MM.1S (cell line): Measurements from ENCODE around the gene CDT1.
A peak's percentile ranks its signal among the peaks of the same experiment; 100 is the strongest.

Experiments used
- DNase-seq: peaks from one replicate; pipeline ENCODE4 v3.0.0-alpha.2; 2015
- H2AFZ ChIP-seq: fragments of 300-600 bp; sonication (generic); 2 replicates; pipeline ENCODE4 v1.6.0; 2016; ENCODE audit warnings: antibody characterized with exemption, low read length
- H3F3A ChIP-seq: fragments of 300-600 bp; sonication (generic); 2 replicates; pipeline ENCODE4 v1.6.1; 2016; ENCODE audit warnings: mild to moderate bottlenecking, antibody characterized with exemption, low read length, moderate library complexity, mixed read lengths; ENCODE audit not compliant: insufficient read depth
- H3K27ac ChIP-seq: fragments of 300-600 bp; sonication (generic); 2 replicates; pipeline ENCODE4 v1.5.1; 2016; ENCODE audit warnings: mild to moderate bottlenecking, low read length
- H3K27me3 ChIP-seq: fragments of 300-600 bp; sonication (generic); replicated peaks from 2 replicates; pipeline ENCODE4 v1.6.0; 2016; ENCODE audit warnings: low read length; ENCODE audit not compliant: insufficient read depth
- H3K36me3 ChIP-seq: fragments of 300-600 bp; sonication (generic); replicated peaks from 2 replicates; pipeline ENCODE4 v1.6.1; 2016; ENCODE audit warnings: mild to moderate bottlenecking, low read length, mixed read lengths; ENCODE audit not compliant: insufficient read depth
- H3K4me1 ChIP-seq: fragments of 300-600 bp; sonication (generic); 2 replicates; pipeline ENCODE4 v1.6.1; 2016; ENCODE audit warnings: low read length, mixed read lengths
- H3K4me2 ChIP-seq: fragments of 300-600 bp; sonication (generic); 2 replicates; pipeline ENCODE4 v1.6.0; 2016; ENCODE audit warnings: low read depth, low read length
- H3K4me3 ChIP-seq: fragments of 300-600 bp; sonication (generic); 2 replicates; pipeline ENCODE4 v1.5.1; 2016; ENCODE audit warnings: low read length, mixed read lengths
- H3K79me2 ChIP-seq: fragments of 300-600 bp; sonication (generic); 2 replicates; pipeline ENCODE4 v1.6.1; 2016; ENCODE audit warnings: mixed run types, low read length, mixed read lengths
- H3K9ac ChIP-seq: fragments of 300-600 bp; sonication (generic); 2 replicates; pipeline ENCODE4 v1.6.1; 2016; ENCODE audit warnings: low read length, mixed read lengths
- H3K9me2 ChIP-seq: fragments of 300-600 bp; sonication (generic); replicated peaks from 2 replicates; pipeline ENCODE4 v1.6.1; 2016; ENCODE audit warnings: mild to moderate bottlenecking, low read length, mixed read lengths; ENCODE audit not compliant: insufficient read depth
- H3K9me3 ChIP-seq: fragments of 300-600 bp; sonication (generic); replicated peaks from 2 replicates; pipeline ENCODE4 v1.6.1; 2016; ENCODE audit warnings: mild to moderate bottlenecking, low read length, mixed read lengths; ENCODE audit not compliant: insufficient read depth
- H4K20me1 ChIP-seq: fragments of 300-600 bp; sonication (generic); 2 replicates; pipeline ENCODE4 v1.6.1; 2016; ENCODE audit warnings: mild to moderate bottlenecking, low read length, moderate library complexity, mixed read lengths; ENCODE audit not compliant: insufficient read depth
- CTCF ChIP-seq: fragments of 300-600 bp; sonication (generic); IDR thresholded peaks from 2 replicates; pipeline ENCODE4 v1.5.1; 2016; ENCODE audit warnings: antibody characterized with exemption, low read length, mixed read lengths
- EZH2 ChIP-seq: fragments of 300-600 bp; sonication (generic); optimal IDR thresholded peaks from 2 replicates; pipeline ENCODE3; 2017; ENCODE audit warnings: low read depth, mild to moderate bottlenecking, antibody characterized with exemption, low read length, mixed read lengths
- EZH2phosphoT487 ChIP-seq: fragments of 300-600 bp; sonication (generic); IDR thresholded peaks from 2 replicates; pipeline ENCODE4 v1.6.1; 2018; ENCODE audit warnings: antibody characterized with exemption, low read length

Gene CDT1

GRCh38 chr16:88782454-88783390 is 20.9 kb upstream of the CDT1 start:
- Histone ChIP-seq H3K27ac (peak overlapping the region; percentile 88; the same call in 1 of the 2 replicates), H3K4me1 (peaks cover 16% of the 10 kb centered on the region; the same call in 1 of the 2 replicates), H3K79me2 (peaks cover 70% of the 10 kb centered on the region), H3K27me3 (no peaks in the 10 kb centered on the region), H3K4me2 (peak overlapping the region; percentile 89), H3K9me2 (no peaks in the 10 kb centered on the region), H3K4me3 (peak overlapping the region; percentile 77), H2AFZ (no peak overlapping the region), H3K9me3 (no peaks in the 10 kb centered on the region), H3K36me3 (no peaks in the 10 kb centered on the region), H3K9ac (peak overlapping the region; percentile 77), H4K20me1 (no peaks in the 10 kb centered on the region), H3F3A (peaks cover 21% of the 10 kb centered on the region)
- no peak for DNase-seq
- TF ChIP-seq EZH2 (no peak), EZH2phosphoT487 (no peak), CTCF (no peak)

GRCh38 chr16:88783391-88784073 is 20.1 kb upstream of the CDT1 start:
- Histone ChIP-seq H3K9me2 (no peaks in the 10 kb centered on the region), H3K9ac (peak overlapping the region; percentile 77), H3K4me3 (peak overlapping the region; percentile 77), H3K36me3 (no peaks in the 10 kb centered on the region), H2AFZ (no peak overlapping the region), H3K79me2 (peaks cover 62% of the 10 kb centered on the region), H3K4me1 (peaks cover 16% of the 10 kb centered on the region; the same call in 1 of the 2 replicates), H3K27me3 (no peaks in the 10 kb centered on the region), H3F3A (peaks cover 21% of the 10 kb centered on the region), H3K4me2 (peak overlapping the region; percentile 89), H3K9me3 (no peaks in the 10 kb centered on the region), H3K27ac (peak overlapping the region; percentile 88), H4K20me1 (no peaks in the 10 kb centered on the region)
- TF ChIP-seq CTCF: no peak
- no peak for TF ChIP-seq EZH2phosphoT487
- TF ChIP-seq EZH2: no peak
- DNase-seq: peak; percentile 7

- no peaks in the 10 kb centered on the region for H3K9me2 ChIP-seq
- H3K4me2 ChIP-seq: peak overlapping the region; percentile 89
- no peak overlapping the region for H2AFZ ChIP-seq
- DNase-seq: peak; percentile 35
- H3K79me2 ChIP-seq: peaks cover 54% of the 10 kb centered on the region
- peak overlapping the region; percentile 77 for H3K9ac ChIP-seq
- no peaks in the 10 kb centered on the region for H3K36me3 ChIP-seq
- H3K4me3 ChIP-seq: peak overlapping the region; percentile 77
- peak overlapping the region; percentile 88; the same call in 1 of the 2 replicates for H3K27ac ChIP-seq
- H3K27me3 ChIP-seq: no peaks in the 10 kb centered on the region
- H3K4me1 ChIP-seq: peaks cover 16% of the 10 kb centered on the region; the same call in 1 of the 2 replicates
- H3K9me3 ChIP-seq: no peaks in the 10 kb centered on the region
- TF ChIP-seq EZH2phosphoT487: no peak
- TF ChIP-seq CTCF: peak; percentile 38
- no peak for TF ChIP-seq EZH2
- H3F3A ChIP-seq: peaks cover 21% of the 10 kb centered on the region
- H4K20me1 ChIP-seq: no peaks in the 10 kb centered on the region
These were observed 19.3 kb upstream of the CDT1 start for GRCh38 chr16:88784074-88784855.
